Loucy (cell line): ENCODE data around the gene KLK1.
A peak's percentile ranks its signal among the peaks of the same experiment; 100 is the strongest.

Experiments used
- H2AFZ ChIP-seq: fragments of 200-600 bp; sonication (generic); 2 replicates; pipeline ENCODE4 v1.6.0; 2016; ENCODE audit warnings: antibody characterized with exemption, mild to moderate bottlenecking, low read length, moderate library complexity
- H3F3A ChIP-seq: fragments of 200-600 bp; 2 replicates; pipeline ENCODE4 v1.6.0; 2016; ENCODE audit warnings: antibody characterized with exemption, low read depth, mild to moderate bottlenecking
- H3K27me3 ChIP-seq: fragments of 200-600 bp; sonication (generic); 2 replicates; pipeline ENCODE4 v1.6.1; 2014; ENCODE audit warnings: low read length, mild to moderate bottlenecking; ENCODE audit not compliant: insufficient read depth, poor library complexity, severe bottlenecking
- H3K36me3 ChIP-seq: fragments of 200-600 bp; sonication (generic); 2 replicates; pipeline ENCODE4 v1.6.1; 2016; ENCODE audit warnings: low read length; ENCODE audit not compliant: insufficient read depth
- H3K4me1 ChIP-seq: fragments of 200-600 bp; sonication (generic); 2 replicates; pipeline ENCODE4 v1.5.1; 2014; ENCODE audit warnings: low read length, mild to moderate bottlenecking; ENCODE audit not compliant: insufficient read depth, poor library complexity, severe bottlenecking
- H3K4me2 ChIP-seq: fragments of 200-600 bp; sonication (generic); 2 replicates; pipeline ENCODE4 v1.6.0; 2014; ENCODE audit warnings: antibody characterized with exemption, low read length, low read depth, mild to moderate bottlenecking; ENCODE audit not compliant: poor library complexity, severe bottlenecking
- H3K4me3 ChIP-seq: fragments of 200-600 bp; sonication (generic); 2 replicates; pipeline ENCODE4 v1.5.1; 2014; ENCODE audit warnings: low read length, mild to moderate bottlenecking, mixed read lengths; ENCODE audit not compliant: poor library complexity, severe bottlenecking
- H3K79me2 ChIP-seq: fragments of 200-600 bp; sonication (generic); 2 replicates; pipeline ENCODE4 v1.6.1; 2014; ENCODE audit warnings: low read length; ENCODE audit not compliant: insufficient read depth
- H3K9ac ChIP-seq: fragments of 200-600 bp; sonication (generic); 2 replicates; pipeline ENCODE4 v1.6.0; 2014; ENCODE audit warnings: mild to moderate bottlenecking, low read depth, low read length, moderate library complexity; ENCODE audit not compliant: poor library complexity, severe bottlenecking
- H3K9me2 ChIP-seq: fragments of 200-600 bp; sonication (generic); replicated peaks from 2 replicates; pipeline ENCODE4 v1.6.1; 2016; ENCODE audit warnings: low read depth, low read length, mixed read lengths
- H3K9me3 ChIP-seq: fragments of 200-600 bp; sonication (generic); 2 replicates; pipeline ENCODE4 v1.6.1; 2014; ENCODE audit warnings: mild to moderate bottlenecking, antibody characterized with exemption, low read length, low read depth; ENCODE audit not compliant: insufficient read depth
- H4K20me1 ChIP-seq: fragments of 200-600 bp; sonication (generic); 2 replicates; pipeline ENCODE4 v1.6.0; 2014; ENCODE audit warnings: antibody characterized with exemption, low read length, mild to moderate bottlenecking; ENCODE audit not compliant: insufficient read depth, poor library complexity, severe bottlenecking
- CTCF ChIP-seq: fragments of 200-600 bp; sonication (generic); conservative IDR thresholded peaks from 2 replicates; pipeline ENCODE4 v1.5.1; 2014; ENCODE audit warnings: mild to moderate bottlenecking, antibody characterized with exemption, low read length
- EZH2phosphoT487 ChIP-seq: fragments of 200-600 bp; IDR thresholded peaks from 2 replicates; pipeline ENCODE4 v1.6.1; 2018; ENCODE audit warnings: antibody characterized with exemption, mild to moderate bottlenecking, moderate library complexity, borderline replicate concordance

KLK1 gene

GRCh38 chr19:50822661-50823208, 852 bp downstream of the KLK1 start:
- H3K4me1 ChIP-seq, result no peaks in the 10 kb centered on the region
- no peaks in the 10 kb centered on the region for H3K27me3 ChIP-seq
- no peaks in the 10 kb centered on the region for H3K9me2 ChIP-seq
- H3K9ac ChIP-seq, result no peak overlapping the region
- H3K4me3 ChIP-seq, result no peak overlapping the region
- TF ChIP-seq CTCF, result no peak
- H3K79me2 ChIP-seq, result no peaks in the 10 kb centered on the region
- no peak overlapping the region for H2AFZ ChIP-seq
- H3K4me2 ChIP-seq, result no peak overlapping the region
- no peaks in the 10 kb centered on the region for H3F3A ChIP-seq
- H3K9me3 ChIP-seq, result no peaks in the 10 kb centered on the region
- no peaks in the 10 kb centered on the region for H4K20me1 ChIP-seq
- H3K36me3 ChIP-seq, result no peaks in the 10 kb centered on the region

- H3K36me3 ChIP-seq, result no peaks in the 10 kb centered on the region
- H2AFZ ChIP-seq, result no peak overlapping the region
- H3F3A ChIP-seq, result no peaks in the 10 kb centered on the region
- H3K9ac ChIP-seq, result no peak overlapping the region
- TF ChIP-seq CTCF, result no peak
- no peak for TF ChIP-seq EZH2phosphoT487
- H4K20me1 ChIP-seq, result no peaks in the 10 kb centered on the region
- no peaks in the 10 kb centered on the region for H3K9me3 ChIP-seq
- no peak overlapping the region for H3K4me3 ChIP-seq
- no peaks in the 10 kb centered on the region for H3K9me2 ChIP-seq
- no peaks in the 10 kb centered on the region for H3K79me2 ChIP-seq
- H3K4me1 ChIP-seq, result no peaks in the 10 kb centered on the region
- H3K27me3 ChIP-seq, result no peaks in the 10 kb centered on the region
- no peak overlapping the region for H3K4me2 ChIP-seq
These were observed 2.0 kb downstream of the KLK1 start for GRCh38 chr19:50821622-50822021.

- Histone ChIP-seq H3K9me3 (no peaks in the 10 kb centered on the region), H3K4me3 (no peak overlapping the region), H4K20me1 (no peaks in the 10 kb centered on the region), H3K36me3 (no peaks in the 10 kb centered on the region), H3K79me2 (no peaks in the 10 kb centered on the region), H3K9ac (no peak overlapping the region), H3K4me2 (no peak overlapping the region), H3K4me1 (no peaks in the 10 kb centered on the region), H3K27me3 (no peaks in the 10 kb centered on the region), H3K9me2 (no peaks in the 10 kb centered on the region), H3F3A (no peaks in the 10 kb centered on the region), H2AFZ (peak overlapping the region; percentile 41; the same call in 1 of the 2 replicates)
- TF ChIP-seq EZH2phosphoT487, result no peak
- no peak for TF ChIP-seq CTCF
These were observed 2.4 kb downstream of the KLK1 start for GRCh38 chr19:50821248-50821612.
